MV-4-11 (cell line): ENCODE measurements around the gene GBA3.

ENCODE experiments used
- DNase-seq: peaks from one replicate; lab custom pipeline; 2025; lab: John Stamatoyannopoulos, UW

GBA3 gene

GRCh38 chr4:22692736-22693135 is at the start of gene GBA3:
Gene GBA3 (plus strand): TSS chr4:22692937.
- DNase-seq: no peak

GRCh38 chr4:22643952-22644351 is 48.8 kb upstream of the GBA3 start:
- no peak for DNase-seq

- no peak for DNase-seq
Measured at GRCh38 chr4:22645481-22646182, 47.1 kb upstream of the GBA3 start.

GRCh38 chr4:22648996-22649395 is 43.7 kb upstream of the GBA3 start:
- no peak for DNase-seq

- DNase-seq: no peak
Measured at GRCh38 chr4:22650771-22651170, 42.0 kb upstream of the GBA3 start.

- DNase-seq: no peak
Measured at GRCh38 chr4:22653752-22654151, 39.0 kb upstream of the GBA3 start.

- DNase-seq: no peak
Measured at GRCh38 chr4:22661443-22661842, 31.3 kb upstream of the GBA3 start.

- no peak for DNase-seq
Measured at GRCh38 chr4:22667332-22667940, 25.3 kb upstream of the GBA3 start.

- DNase-seq: peak; percentile 64
Measured at GRCh38 chr4:22668301-22668700, 24.4 kb upstream of the GBA3 start.

GRCh38 chr4:22668702-22669101 is 24.0 kb upstream of the GBA3 start:
- DNase-seq: no peak

GRCh38 chr4:22670956-22671355 is 21.8 kb upstream of the GBA3 start:
- DNase-seq: no peak

- no peak for DNase-seq
Measured at GRCh38 chr4:22672519-22672918, 20.2 kb upstream of the GBA3 start.

GRCh38 chr4:22672944-22673343 is 19.8 kb upstream of the GBA3 start:
- no peak for DNase-seq

GRCh38 chr4:22674700-22675099 is 18.0 kb upstream of the GBA3 start:
- DNase-seq: no peak

- no peak for DNase-seq
Measured at GRCh38 chr4:22676063-22676462, 16.7 kb upstream of the GBA3 start.

GRCh38 chr4:22677780-22678179 is 15.0 kb upstream of the GBA3 start:
- DNase-seq: no peak

- no peak for DNase-seq
Measured at GRCh38 chr4:22678940-22679854, 13.5 kb upstream of the GBA3 start.

- DNase-seq: no peak
Measured at GRCh38 chr4:22680065-22680642, 12.6 kb upstream of the GBA3 start.

GRCh38 chr4:22683726-22684125 is 9.0 kb upstream of the GBA3 start:
- no peak for DNase-seq

GRCh38 chr4:22686141-22686540 is 6.6 kb upstream of the GBA3 start:
- no peak for DNase-seq

- no peak for DNase-seq
Measured at GRCh38 chr4:22688236-22688635, 4.5 kb upstream of the GBA3 start.

GRCh38 chr4:22689428-22689827 is 3.3 kb upstream of the GBA3 start:
- DNase-seq: no peak

- no peak for DNase-seq
Measured at GRCh38 chr4:22695029-22695428, 2.3 kb downstream of the GBA3 start.
